ENCODE measurements around the gene STAT5A.

DNA sequence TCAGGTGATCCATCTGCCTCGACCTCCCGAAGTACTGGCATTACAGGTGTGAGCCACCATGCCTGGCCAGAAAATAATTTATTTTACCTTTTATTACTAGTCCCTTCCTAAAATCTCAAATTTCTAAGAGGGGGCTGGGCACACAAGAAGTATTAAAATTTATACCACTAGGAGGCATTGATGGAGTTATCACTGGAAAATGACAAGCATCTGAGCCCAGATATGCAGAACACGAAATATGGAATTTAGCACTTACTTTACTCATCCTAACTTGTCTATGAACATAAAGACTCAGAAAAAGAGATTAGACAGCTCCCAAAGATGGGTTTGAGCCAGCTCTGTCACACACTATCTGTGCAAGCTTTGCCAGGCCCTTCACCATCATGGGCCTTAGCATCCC lies 46.4 kb downstream of the STAT5A start:
- no peak for TF ChIP-seq POLR2A (IDR thresholded peaks at IDR 0.05)
- TF ChIP-seq, protein P1, sequence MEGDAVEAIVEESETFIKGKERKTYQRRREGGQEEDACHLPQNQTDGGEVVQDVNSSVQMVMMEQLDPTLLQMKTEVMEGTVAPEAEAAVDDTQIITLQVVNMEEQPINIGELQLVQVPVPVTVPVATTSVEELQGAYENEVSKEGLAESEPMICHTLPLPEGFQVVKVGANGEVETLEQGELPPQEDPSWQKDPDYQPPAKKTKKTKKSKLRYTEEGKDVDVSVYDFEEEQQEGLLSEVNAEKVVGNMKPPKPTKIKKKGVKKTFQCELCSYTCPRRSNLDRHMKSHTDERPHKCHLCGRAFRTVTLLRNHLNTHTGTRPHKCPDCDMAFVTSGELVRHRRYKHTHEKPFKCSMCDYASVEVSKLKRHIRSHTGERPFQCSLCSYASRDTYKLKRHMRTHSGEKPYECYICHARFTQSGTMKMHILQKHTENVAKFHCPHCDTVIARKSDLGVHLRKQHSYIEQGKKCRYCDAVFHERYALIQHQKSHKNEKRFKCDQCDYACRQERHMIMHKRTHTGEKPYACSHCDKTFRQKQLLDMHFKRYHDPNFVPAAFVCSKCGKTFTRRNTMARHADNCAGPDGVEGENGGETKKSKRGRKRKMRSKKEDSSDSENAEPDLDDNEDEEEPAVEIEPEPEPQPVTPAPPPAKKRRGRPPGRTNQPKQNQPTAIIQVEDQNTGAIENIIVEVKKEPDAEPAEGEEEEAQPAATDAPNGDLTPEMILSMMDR (IDR thresholded peaks at IDR 0.05) = no peak
